PC-3 (cell line): ENCODE measurements around the gene PSEN2.

Experiments used
- EZH2 ChIP-seq: fragments of 300-600 bp; sonication (generic); IDR thresholded peaks from one replicate; pipeline ENCODE4 v1.6.1; 2017; ENCODE audit warnings: antibody characterized with exemption, mild to moderate bottlenecking, low read length; ENCODE audit not compliant: unreplicated experiment
- EZH2phosphoT487 ChIP-seq: fragments of 300-600 bp; sonication (generic); IDR thresholded peaks from 2 replicates; pipeline ENCODE4 v1.6.1; 2018; ENCODE audit warnings: mild to moderate bottlenecking, antibody characterized with exemption, low read length, borderline replicate concordance
- TF ChIP-seq, protein P1 (sequence below): fragments of 300-600 bp; sonication (generic); conservative IDR thresholded peaks from 2 replicates; pipeline ENCODE4 v1.5.1; 2017; ENCODE audit warnings: antibody characterized with exemption, low read depth, mild to moderate bottlenecking, low read length

DNA sequence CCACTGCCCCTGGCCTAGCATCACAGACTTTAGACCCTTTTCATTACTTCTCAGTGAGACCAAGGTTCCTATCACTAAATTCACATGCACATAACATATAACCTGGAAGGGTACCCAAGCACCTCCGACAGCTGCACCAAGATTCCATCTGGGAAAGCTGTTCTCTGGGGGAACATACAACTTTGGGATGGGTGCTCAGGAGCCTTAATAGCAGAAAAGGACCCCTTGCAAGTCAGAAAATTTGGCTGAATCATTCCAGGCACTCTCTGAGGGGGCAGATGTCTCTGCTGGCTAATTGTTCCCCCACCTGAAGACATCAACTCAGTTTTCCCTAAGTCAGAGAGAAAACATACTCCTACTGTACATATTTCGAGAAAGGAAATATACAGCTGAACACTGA, 41.3 kb upstream of the PSEN2 start:
- TF ChIP-seq EZH2, result no peak
- TF ChIP-seq, protein P1, sequence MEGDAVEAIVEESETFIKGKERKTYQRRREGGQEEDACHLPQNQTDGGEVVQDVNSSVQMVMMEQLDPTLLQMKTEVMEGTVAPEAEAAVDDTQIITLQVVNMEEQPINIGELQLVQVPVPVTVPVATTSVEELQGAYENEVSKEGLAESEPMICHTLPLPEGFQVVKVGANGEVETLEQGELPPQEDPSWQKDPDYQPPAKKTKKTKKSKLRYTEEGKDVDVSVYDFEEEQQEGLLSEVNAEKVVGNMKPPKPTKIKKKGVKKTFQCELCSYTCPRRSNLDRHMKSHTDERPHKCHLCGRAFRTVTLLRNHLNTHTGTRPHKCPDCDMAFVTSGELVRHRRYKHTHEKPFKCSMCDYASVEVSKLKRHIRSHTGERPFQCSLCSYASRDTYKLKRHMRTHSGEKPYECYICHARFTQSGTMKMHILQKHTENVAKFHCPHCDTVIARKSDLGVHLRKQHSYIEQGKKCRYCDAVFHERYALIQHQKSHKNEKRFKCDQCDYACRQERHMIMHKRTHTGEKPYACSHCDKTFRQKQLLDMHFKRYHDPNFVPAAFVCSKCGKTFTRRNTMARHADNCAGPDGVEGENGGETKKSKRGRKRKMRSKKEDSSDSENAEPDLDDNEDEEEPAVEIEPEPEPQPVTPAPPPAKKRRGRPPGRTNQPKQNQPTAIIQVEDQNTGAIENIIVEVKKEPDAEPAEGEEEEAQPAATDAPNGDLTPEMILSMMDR, result no peak
- TF ChIP-seq EZH2phosphoT487, result no peak
